ENCODE data around the gene RINL.

- no peak for TF ChIP-seq GATA2 (IDR thresholded peaks at IDR 0.05; ENCODE audit: low read depth, low read length)
- no peak for TF ChIP-seq GATA3 (IDR thresholded peaks at IDR 0.05; ENCODE audit: low read depth, low read length)
These were observed 35.5 kb downstream of the RINL start for GRCh38 chr19:38842439-38843174.

Measured in SH-SY5Y (cell line).